ENCODE data around the gene COMT. TPM values are rescaled to one million over a fixed set of nuclear protein-coding genes. Genes with fewer than 3 reads are reported as not detected.

COMT gene
- total RNA-seq, 1 donor from 2014 or later, result 34.8 TPM

DNA sequence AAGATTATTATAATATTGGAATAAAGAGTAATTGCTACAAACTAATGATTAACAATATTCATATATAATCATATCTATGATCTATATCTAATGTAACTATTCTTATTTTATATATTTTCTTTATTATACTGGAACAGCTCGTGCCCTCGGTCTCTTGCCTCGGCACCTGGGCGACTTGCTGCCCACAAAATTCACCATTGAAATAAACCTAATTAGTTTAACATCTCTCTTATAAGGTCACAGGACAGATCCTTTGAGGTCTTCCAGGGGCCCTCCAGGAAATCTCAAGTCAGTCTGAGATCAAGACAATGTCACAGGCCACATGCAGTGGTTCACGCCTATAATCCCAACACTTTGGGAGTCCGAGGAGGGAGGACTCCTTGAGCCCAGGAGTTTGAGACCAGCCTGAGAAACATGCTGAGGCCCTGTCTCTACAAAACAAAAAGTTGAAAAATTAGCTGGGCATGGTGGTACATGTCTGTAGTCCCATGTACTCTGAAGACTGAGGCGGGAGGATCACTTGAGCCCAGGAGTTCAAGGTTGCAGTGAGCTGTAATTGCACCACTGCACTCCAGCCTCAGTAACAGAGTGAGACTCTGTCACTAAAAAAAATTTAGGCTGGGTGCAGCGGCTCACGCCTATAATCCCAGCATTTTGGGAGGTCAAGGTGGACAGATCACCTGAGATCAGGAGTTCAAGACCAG lies 6.6 kb downstream of the COMT start:
- Mint-ChIP-seq H3K27ac (ENCODE audit: unreplicated experiment) (no peak overlapping the region), H3K36me3 (ENCODE audit: unreplicated experiment) (no peaks in the 10 kb centered on the region), H3K27me3 (ENCODE audit: unreplicated experiment) (peaks cover 3% of the 10 kb centered on the region), H3K4me3 (ENCODE audit: unreplicated experiment) (no peak overlapping the region), H3K4me1 (ENCODE audit: low read depth, unreplicated experiment) (peaks cover 8% of the 10 kb centered on the region), H3K9me3 (ENCODE audit: unreplicated experiment) (no peaks in the 10 kb centered on the region)
- no peak for DNase-seq
- TF ChIP-seq, protein P1, sequence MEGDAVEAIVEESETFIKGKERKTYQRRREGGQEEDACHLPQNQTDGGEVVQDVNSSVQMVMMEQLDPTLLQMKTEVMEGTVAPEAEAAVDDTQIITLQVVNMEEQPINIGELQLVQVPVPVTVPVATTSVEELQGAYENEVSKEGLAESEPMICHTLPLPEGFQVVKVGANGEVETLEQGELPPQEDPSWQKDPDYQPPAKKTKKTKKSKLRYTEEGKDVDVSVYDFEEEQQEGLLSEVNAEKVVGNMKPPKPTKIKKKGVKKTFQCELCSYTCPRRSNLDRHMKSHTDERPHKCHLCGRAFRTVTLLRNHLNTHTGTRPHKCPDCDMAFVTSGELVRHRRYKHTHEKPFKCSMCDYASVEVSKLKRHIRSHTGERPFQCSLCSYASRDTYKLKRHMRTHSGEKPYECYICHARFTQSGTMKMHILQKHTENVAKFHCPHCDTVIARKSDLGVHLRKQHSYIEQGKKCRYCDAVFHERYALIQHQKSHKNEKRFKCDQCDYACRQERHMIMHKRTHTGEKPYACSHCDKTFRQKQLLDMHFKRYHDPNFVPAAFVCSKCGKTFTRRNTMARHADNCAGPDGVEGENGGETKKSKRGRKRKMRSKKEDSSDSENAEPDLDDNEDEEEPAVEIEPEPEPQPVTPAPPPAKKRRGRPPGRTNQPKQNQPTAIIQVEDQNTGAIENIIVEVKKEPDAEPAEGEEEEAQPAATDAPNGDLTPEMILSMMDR (IDR thresholded peaks at IDR 0.05; ENCODE audit: partially characterized antibody, unreplicated experiment), result peak; percentile 11

DNA sequence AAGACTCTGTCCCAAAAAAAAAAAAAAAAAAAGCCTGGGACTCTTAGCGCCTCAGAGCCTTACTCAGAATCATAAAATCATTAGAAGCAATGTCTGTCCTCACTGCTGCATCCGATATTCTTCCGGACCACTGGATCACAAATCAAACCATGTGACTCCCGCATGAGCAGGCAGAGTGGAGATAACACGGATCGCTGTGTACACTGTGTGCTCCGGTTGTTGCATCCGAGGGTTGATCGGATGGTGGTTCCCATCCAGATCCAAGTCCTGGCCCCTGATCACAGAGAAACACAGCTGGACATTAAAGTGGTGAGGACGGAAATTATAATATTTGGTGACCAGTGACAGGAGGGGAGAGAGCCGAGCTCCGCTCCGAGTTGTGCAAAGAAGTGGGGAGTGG lies 9.8 kb downstream of the COMT start:
- Mint-ChIP-seq H3K36me3 (ENCODE audit: unreplicated experiment) (no peaks in the 10 kb centered on the region), H3K27me3 (ENCODE audit: unreplicated experiment) (peaks cover 8% of the 10 kb centered on the region), H3K4me1 (ENCODE audit: low read depth, unreplicated experiment) (peaks cover 12% of the 10 kb centered on the region), H3K27ac (ENCODE audit: unreplicated experiment) (no peak overlapping the region), H3K4me3 (ENCODE audit: unreplicated experiment) (no peak overlapping the region), H3K9me3 (ENCODE audit: unreplicated experiment) (peaks cover 4% of the 10 kb centered on the region)
- no peak for DNase-seq
- TF ChIP-seq, protein P1 (IDR thresholded peaks at IDR 0.05; ENCODE audit: partially characterized antibody, unreplicated experiment), result no peak

DNA sequence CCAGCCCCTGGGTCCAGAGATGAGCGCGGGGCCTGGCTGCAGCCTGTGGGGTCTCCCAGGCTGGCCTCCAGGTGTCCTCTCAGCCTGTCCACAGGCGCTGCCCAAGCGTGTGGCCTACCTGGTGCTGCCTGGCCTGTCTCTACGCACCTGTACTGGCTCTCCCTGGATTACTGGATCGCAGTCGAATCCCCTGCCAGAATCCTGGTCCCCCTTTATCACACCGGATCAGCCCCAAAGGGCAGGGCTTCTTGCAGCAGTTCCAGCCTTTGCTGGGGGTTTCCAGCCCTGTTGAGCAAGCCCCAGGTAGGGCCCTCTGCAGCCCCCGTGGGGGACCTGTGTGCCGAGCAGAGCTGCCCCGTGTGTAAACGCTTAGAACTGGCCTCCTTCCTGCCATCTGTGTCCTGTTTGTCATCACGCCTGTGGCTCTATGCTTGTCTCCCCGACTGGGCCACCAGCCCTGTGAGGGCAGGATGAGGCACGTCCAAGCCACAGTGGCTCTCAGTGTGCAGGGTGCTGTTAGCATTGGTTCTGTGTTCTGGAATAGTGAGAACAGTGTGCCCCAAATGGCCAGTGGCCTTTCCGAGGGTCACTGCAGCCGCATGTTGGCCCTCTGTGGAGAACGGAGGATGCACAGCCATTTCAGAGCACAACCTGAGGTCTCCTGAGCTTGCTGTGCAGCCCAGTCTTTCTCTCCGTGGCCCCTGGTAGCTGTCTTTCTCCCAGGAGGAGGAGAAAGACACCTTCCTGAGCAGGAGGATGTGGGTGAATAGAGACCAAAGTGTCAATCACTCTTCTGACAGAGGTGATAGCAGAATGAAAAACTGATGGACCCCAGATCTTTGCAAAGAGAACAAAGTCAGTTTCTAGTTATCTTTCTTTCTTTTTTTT lies 13.9 kb downstream of the COMT start:
- Mint-ChIP-seq H3K4me1 (ENCODE audit: low read depth, unreplicated experiment) (peaks cover 11% of the 10 kb centered on the region), H3K36me3 (ENCODE audit: unreplicated experiment) (no peaks in the 10 kb centered on the region), H3K27me3 (ENCODE audit: unreplicated experiment) (peaks cover 5% of the 10 kb centered on the region), H3K9me3 (ENCODE audit: unreplicated experiment) (peaks cover 4% of the 10 kb centered on the region), H3K27ac (ENCODE audit: unreplicated experiment) (no peak overlapping the region), H3K4me3 (ENCODE audit: unreplicated experiment) (no peak overlapping the region)
- peak; percentile 10 for DNase-seq
- TF ChIP-seq, protein P1 (IDR thresholded peaks at IDR 0.05; ENCODE audit: partially characterized antibody, unreplicated experiment), result no peak

DNA sequence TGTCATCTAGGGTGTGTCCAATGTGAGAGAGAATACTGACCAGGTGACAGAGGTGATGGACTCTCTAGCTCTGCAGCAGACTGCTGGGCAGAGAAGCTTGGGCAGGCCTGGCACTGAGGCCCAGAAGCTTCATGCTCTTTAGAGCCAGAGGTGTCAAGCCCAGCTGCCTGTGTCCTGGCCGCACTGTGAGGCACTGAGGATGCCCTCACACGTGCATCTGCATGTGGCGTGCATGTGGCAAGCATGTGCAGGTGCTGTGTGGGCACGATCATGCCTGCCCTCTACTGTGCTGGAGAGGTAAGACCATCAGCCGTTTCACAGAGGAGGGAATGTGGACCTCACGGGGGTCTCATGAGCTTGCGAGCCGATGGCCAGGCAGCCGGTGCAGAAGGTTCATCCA lies 15.9 kb downstream of the COMT start:
- DNase-seq, result peak; percentile 13
- no peak overlapping the region for H3K4me3 Mint-ChIP-seq (ENCODE audit: unreplicated experiment)
- H3K27me3 Mint-ChIP-seq (ENCODE audit: unreplicated experiment), result peaks cover 5% of the 10 kb centered on the region
- H3K4me1 Mint-ChIP-seq (ENCODE audit: low read depth, unreplicated experiment), result peaks cover 11% of the 10 kb centered on the region
- TF ChIP-seq, protein P1 (IDR thresholded peaks at IDR 0.05; ENCODE audit: partially characterized antibody, unreplicated experiment), result no peak
- H3K27ac Mint-ChIP-seq (ENCODE audit: unreplicated experiment), result no peak overlapping the region
- H3K9me3 Mint-ChIP-seq (ENCODE audit: unreplicated experiment), result peaks cover 6% of the 10 kb centered on the region
- no peaks in the 10 kb centered on the region for H3K36me3 Mint-ChIP-seq (ENCODE audit: unreplicated experiment)

Data from glutamatergic neuron (in vitro differentiated cells).